Astrocyte (in vitro differentiated cells and primary cell): ENCODE results near the gene SURF4.

Source experiments
- CTCF ChIP-seq: IDR thresholded peaks from 2 replicates; pipeline ENCODE4 v1.5.1; 2011; ENCODE audit warnings: low read depth, mild to moderate bottlenecking, inconsistent platforms, low read length, moderate library complexity; ENCODE audit not compliant: insufficient read depth
- EZH2 ChIP-seq: IDR thresholded peaks from 2 replicates; pipeline ENCODE4 v1.6.1; 2012; ENCODE audit warnings: mild to moderate bottlenecking, low read length, inconsistent platforms; ENCODE audit not compliant: insufficient read depth

GRCh38 chr9:133334161-133334560 is 41.7 kb downstream of the SURF4 start:
- TF ChIP-seq CTCF (no peak), EZH2 (no peak)
